ENCODE results near the gene CCDC159. TPM values are rescaled to one million over a fixed set of nuclear protein-coding genes. Genes with fewer than 3 reads are reported as not detected.

Gene CCDC159
- total and polyA plus RNA-seq, 2 donors (not counting 1 experiment from before 2014, with no cell fraction given) = 57.5 to 128 TPM

DNA sequence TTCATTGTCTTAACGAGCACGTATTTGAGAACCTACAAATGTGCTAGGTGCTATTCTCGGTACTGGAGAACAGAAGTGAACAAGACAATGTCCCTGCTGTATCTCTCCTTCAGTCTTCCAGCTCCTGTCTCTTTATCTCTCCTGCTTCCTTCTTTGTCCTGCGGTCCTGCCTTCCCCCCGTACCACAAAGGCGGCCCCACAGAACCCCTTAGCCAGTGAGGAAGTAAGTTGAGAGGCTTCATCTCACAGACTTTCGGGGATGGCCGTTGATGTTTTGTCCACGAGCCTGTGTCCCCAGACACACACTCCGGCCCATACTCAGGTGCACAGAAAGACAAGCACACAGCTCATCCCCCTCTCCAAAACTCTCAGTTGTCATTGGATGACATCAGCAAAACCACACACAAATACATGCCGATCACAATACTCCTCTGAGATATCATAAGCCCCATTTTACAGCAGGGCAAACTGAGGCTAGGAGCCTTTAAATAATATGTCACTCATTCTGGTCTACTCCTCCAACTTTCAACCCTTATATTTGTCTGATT is 27.6 kb downstream of the CCDC159 start:
- Histone ChIP-seq H4K20me1 (ENCODE audit: control insufficient read depth, insufficient read depth, low read length, poor library complexity, severe bottlenecking) (no peaks in the 10 kb centered on the region), H3K4me2 (replicated peaks; ENCODE audit: low read depth, low read length, poor library complexity, severe bottlenecking) (peak overlapping the region; percentile 96), H3K4me3 (ENCODE audit: control extremely low read depth in 1 of 5, extremely low read depth in 1 of 5, insufficient read depth in 1 of 5, low read depth in 2 of 5, low read length in 4 of 5) (peak overlapping the region; percentile 64 to 83 (median 74)), H3K9ac (ENCODE audit: low read length) (peak overlapping the region; percentile 82), H3K9me3 (ENCODE audit: control extremely low read depth in 1 of 3, control insufficient read depth in 2 of 3, insufficient read depth in 1 of 3, low read length in 2 of 3) (no peaks in the 10 kb centered on the region), H2AFZ (ENCODE audit: insufficient read depth, low read depth, low read length, poor library complexity, severe bottlenecking) (peak overlapping the region; percentile 84), H3K79me2 (ENCODE audit: control insufficient read depth, insufficient read depth, low read length) (peaks cover 16% of the 10 kb centered on the region), H3K27me3 (replicated peaks in 1 of 4; ENCODE audit: control extremely low read depth in 1 of 4, control insufficient read depth in 3 of 4, insufficient read depth in 4 of 4, low read length in 3 of 4) (no peaks in the 10 kb centered on the region), H3K36me3 (replicated peaks in 1 of 2; ENCODE audit: control extremely low read depth in 1 of 2, control insufficient read depth in 1 of 2, extremely low read depth in 1 of 2, insufficient read depth in 2 of 2, low read length in 1 of 2) (peaks cover 0 to 5% of the 10 kb centered on the region in 2 experiments), H3K4me1 (ENCODE audit: control insufficient read depth in 2 of 2, insufficient read depth in 2 of 2, low read length in 2 of 2) (peaks cover 27 to 32% of the 10 kb centered on the region in 2 donors), H3K27ac (ENCODE audit: low read length in 2 of 2) (peak overlapping the region; percentile 88 to 93)
- Mint-ChIP-seq H3K4me1 (peaks cover 14% of the 10 kb centered on the region), H3K27me3 (no peaks in the 10 kb centered on the region), H3K27ac (no peak overlapping the region), H3K4me3 (no peak overlapping the region), H3K9me3 (ENCODE audit: insufficient read depth) (no peaks in the 10 kb centered on the region)
- ATAC-seq (ENCODE audit: low read depth) (no peak), DNase-seq (no peak)
- CTCF ChIA-PET = interaction anchor here (0.6 to 4.6 kb wide), 9 partner anchors 9 to 111 kb away, joined by 3 to 37 read pairs (median 5); partner anchors contain the start of genes EPOR, ODAD3 and PRKCSH
- POLR2A ChIA-PET = interaction anchor here (0.6 to 2.5 kb wide), 8 partner anchors 16 to 109 kb away, joined by 3 to 23 read pairs (median 5); partner anchors contain the start of genes CCDC159, ODAD3, PRKCSH and RAB3D
- 4% methylated on average over 4 of the region's 11 CpGs for WGBS (ENCODE audit: insufficient coverage)
- intact Hi-C loops (cut with micrococcal nuclease) = loop anchor here (1.0 to 10.0 kb wide), 5 partner anchors 28 to 1559 kb away; partner anchors contain the start of genes CCDC159, FBXL12, ODAD3 and PRKCSH
- TF ChIP-seq, protein P1, sequence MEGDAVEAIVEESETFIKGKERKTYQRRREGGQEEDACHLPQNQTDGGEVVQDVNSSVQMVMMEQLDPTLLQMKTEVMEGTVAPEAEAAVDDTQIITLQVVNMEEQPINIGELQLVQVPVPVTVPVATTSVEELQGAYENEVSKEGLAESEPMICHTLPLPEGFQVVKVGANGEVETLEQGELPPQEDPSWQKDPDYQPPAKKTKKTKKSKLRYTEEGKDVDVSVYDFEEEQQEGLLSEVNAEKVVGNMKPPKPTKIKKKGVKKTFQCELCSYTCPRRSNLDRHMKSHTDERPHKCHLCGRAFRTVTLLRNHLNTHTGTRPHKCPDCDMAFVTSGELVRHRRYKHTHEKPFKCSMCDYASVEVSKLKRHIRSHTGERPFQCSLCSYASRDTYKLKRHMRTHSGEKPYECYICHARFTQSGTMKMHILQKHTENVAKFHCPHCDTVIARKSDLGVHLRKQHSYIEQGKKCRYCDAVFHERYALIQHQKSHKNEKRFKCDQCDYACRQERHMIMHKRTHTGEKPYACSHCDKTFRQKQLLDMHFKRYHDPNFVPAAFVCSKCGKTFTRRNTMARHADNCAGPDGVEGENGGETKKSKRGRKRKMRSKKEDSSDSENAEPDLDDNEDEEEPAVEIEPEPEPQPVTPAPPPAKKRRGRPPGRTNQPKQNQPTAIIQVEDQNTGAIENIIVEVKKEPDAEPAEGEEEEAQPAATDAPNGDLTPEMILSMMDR (IDR thresholded peaks at IDR 0.05) = no peak
- TF ChIP-seq EZH2 (IDR thresholded peaks at IDR 0.05; ENCODE audit: borderline replicate concordance, insufficient read depth, low read depth, low read length, poor library complexity, severe bottlenecking) = no peak

Measured in B cell (primary cell).